ENCODE results near the gene SUSD6.

The SUSD6 gene

GRCh38 chr14:69672356-69672755 lies 61.0 kb downstream of the SUSD6 start:
- DNase-seq (ENCODE audit: low read depth), result no peak

DNA sequence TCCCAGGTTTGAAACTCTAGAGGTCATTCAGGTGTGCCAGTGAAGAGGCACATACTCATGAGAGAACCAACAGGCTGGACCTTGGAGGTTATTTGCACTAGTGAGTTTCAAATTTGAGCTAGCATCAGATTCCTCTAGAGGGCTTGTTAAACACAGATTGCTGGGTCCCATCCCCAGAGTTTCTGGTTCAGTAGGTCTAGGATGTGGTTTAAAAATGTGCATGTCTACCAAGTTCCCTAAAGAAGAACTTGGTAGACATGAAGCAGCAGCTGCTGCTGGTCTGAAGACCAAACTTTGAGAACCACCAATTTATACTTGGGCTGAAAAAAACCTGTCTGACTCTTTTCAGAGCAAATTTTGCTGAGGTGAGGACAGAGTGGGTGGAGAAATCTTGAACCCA lies 61.7 kb downstream of the SUSD6 start:
- no peak for DNase-seq (ENCODE audit: low read depth)

- no peak for DNase-seq (ENCODE audit: low read depth)
Observed at GRCh38 chr14:69673578-69674305, 62.3 kb downstream of the SUSD6 start.

DNA sequence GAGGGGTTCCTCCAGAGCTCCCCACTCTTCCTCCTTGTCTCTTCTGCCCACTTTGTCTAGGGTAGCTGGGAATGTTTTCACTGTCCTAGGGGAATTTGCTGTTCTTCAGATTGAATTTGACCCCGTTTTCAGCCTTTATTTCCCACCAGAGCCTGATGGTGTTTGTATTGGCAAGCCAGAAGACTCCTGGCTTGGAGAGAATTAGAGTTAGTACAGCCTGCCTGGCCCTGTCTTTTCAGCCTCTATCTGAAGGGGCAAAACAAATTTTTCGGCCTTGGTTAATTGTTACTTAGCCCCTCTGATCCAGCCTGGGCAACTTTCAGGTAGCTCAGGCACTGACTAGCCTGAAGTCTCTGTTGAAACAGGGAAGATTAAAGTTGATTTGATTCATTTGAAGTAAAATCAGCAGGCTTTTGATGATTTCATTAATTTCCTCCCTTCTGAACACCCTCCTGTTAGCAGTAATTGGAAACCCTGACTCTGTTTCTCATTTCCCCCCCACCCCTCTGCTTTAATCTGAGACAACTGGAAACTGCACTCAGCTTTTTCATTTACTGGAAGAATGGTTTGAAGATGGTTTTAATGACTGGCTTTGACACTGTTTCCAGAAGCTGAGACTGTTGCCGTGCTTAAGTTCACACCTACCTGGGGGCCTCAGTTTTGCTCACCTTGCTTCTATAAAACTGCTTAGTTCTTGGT lies 63.3 kb downstream of the SUSD6 start:
- DNase-seq (ENCODE audit: low read depth), result no peak

GRCh38 chr14:69675245-69675583 lies 63.8 kb downstream of the SUSD6 start:
- DNase-seq (ENCODE audit: low read depth), result no peak

DNA sequence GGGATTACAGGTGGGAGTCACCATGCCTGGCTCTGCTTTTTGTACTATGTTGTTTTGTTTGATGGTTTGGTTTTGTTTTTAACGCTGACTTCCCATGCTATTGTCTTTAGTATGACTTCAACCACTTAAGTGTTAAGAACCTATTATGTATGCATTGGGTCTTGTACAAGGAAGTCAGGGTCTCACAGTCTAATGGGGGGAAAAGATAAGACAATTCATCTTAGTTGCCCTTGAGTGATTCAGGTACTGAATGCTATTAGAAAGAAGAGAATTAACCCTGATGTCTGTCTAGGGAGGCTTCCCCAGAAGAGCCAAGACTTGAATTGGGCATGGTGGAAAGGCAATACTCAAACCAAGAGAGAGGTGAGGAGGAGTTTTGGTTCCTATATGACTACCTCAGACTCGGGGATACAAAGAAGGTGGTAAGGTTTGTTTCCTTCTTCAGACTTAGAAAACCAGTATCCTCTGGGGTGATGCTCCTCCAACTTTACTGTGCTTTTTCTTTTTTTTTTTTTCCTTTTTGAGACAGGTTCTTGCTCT lies 64.6 kb downstream of the SUSD6 start:
- DNase-seq (ENCODE audit: low read depth), result no peak

DNA sequence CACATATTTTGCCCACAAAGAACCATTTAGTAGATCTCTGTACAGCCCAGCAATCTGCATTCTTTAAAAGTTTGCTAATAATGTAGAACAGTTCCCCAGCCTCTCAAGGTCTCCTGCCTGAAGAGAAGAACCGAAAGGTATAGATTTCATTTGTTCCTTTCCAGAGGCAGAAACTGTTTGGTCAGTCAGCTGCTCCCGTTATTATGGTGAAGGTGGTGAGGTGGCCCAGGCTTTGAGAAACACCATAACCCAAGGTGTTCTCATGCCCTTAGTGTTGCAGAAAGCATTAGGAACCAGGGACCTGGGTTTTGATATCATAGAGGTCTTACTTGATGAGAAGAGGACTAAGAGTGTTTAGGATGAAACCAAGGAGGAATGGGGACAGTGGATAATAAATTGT lies 65.3 kb downstream of the SUSD6 start:
- no peak for DNase-seq (ENCODE audit: low read depth)

DNA sequence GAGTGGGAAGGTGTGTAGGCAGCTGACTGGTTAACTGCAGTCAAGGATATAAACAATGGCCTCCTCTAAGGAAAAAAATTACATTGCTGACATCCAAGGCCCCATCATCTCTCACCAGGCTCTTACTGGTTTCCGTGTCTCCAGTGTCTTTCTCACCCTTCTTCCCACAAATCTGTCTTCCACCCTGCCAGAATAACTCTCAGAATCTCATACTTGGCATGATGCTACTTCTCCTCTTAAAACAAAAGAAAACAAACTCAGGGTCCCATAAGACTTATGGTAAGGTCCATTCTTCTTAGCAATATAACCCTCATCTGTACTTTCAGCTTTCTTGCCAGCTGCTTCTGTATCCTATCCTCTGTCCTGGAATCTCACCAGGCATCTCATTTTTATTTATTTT lies 68.9 kb downstream of the SUSD6 start:
- no peak for DNase-seq (ENCODE audit: low read depth)

DNA sequence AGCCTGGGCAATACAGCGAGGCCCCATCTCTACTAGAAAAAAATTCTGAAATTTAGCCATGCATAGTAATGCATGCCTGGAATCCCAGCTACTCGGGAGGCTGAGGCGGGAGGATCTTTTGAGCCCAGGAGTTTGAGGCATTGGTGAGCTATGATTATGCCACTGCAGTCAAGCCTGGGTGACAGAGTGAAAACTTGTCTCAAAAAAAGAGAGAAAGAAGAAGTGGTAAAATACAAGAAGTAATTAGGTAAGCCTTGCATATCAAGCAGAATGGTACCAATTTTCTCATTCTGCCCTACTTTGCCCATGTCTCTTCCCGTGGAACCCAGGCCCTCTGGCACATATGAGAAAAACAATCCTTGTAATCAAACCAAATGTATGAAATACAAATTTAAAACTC lies 70.7 kb downstream of the SUSD6 start:
- DNase-seq (ENCODE audit: low read depth), result no peak

DNA sequence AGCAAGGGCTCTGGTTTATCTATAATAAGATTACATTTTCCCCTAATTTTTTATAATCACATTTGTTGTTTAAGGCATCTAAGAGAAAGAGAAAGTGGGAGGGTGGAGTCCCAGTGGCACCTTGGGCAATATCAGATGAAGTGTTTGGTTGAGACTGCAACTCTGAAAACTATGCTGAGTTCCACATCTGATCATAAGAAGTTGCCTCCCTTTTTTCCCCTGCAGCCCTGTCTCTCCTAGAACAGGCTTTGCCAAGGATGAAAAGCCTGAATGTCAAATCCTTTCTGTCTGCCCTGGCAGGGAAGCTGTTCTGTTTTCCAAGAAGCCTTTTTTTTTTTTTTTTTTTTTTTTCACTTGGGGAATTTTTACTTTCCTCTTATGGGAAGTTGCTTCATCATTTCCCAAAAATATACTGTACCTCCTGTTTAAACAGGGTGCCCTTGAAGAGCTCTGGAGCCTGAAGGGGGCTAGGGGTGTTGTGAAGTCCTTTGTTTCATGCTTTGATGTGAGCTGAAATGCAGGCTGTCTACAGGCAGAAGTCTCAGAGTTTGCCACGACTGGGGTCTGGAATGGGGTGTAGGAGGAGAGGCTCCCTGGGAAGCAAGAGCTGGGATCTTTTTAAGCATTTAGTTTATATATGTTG lies 71.3 kb downstream of the SUSD6 start:
- no peak for DNase-seq (ENCODE audit: low read depth)

- no peak for DNase-seq (ENCODE audit: low read depth)
Observed at GRCh38 chr14:69683971-69684370, 72.6 kb downstream of the SUSD6 start.

- no peak for DNase-seq (ENCODE audit: low read depth)
Observed at GRCh38 chr14:69684461-69685217, 73.2 kb downstream of the SUSD6 start.

GRCh38 chr14:69685218-69685616 lies 73.8 kb downstream of the SUSD6 start:
- DNase-seq (ENCODE audit: low read depth), result peak; percentile 55

DNA sequence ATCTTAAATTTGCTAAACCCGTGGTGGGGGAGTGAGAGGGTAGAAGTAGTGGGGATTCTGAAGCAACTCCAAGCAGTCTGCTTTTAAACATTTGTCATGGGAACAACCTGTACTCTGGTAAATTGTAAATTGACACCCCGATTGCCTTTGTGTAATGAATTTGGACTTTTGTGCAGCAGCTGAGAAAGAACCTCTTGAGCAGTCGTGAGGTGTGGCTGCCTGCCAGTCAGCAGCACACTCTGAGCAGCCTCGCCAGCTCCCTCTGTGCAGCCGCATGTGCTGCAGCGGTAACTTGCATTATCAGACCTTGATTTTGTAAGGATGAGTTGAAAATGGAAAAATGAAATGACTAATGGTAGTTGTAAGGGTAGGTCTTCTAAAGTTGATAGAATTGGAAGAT lies 74.3 kb downstream of the SUSD6 start:
- no peak for DNase-seq (ENCODE audit: low read depth)

GRCh38 chr14:69687606-69688298 lies 76.4 kb downstream of the SUSD6 start:
- no peak for DNase-seq (ENCODE audit: low read depth)

DNA sequence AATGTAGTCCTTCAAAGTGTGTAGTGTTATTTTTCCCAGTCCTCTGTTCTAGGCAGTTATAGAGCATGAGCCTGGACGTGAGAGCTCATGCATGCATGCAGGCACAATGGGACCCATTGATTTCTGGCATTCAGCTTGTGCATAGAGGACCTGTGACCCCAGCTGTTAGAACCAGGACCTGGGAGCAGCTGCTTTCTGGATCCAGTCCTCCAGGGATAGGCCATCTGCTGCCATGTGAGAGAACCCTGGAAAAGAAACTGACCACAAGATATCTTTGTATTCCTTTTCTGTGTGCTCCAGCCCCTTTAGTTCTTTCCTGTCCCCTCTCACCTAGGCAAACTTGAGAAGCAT lies 76.9 kb downstream of the SUSD6 start:
- DNase-seq (ENCODE audit: low read depth), result no peak

DNA sequence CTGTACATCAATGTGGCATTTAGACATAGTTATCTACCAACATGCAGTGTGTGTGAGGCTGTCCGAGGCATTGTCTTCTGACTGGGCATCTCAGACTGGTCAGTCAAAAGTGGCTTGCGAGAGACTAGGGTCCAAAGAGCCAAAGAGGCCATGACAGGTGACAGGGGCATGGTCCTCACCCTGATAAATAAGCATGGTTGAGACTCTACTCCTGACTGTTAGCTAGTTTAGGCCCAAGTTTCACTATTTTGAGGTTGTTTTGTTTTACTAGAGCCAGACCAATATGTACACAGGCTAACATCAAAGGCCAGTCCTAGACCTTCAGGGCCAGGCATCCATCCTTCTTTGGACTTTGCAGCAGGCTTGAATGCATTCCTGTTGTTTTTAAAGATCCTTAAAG lies 78.6 kb downstream of the SUSD6 start:
- no peak for DNase-seq (ENCODE audit: low read depth)

DNA sequence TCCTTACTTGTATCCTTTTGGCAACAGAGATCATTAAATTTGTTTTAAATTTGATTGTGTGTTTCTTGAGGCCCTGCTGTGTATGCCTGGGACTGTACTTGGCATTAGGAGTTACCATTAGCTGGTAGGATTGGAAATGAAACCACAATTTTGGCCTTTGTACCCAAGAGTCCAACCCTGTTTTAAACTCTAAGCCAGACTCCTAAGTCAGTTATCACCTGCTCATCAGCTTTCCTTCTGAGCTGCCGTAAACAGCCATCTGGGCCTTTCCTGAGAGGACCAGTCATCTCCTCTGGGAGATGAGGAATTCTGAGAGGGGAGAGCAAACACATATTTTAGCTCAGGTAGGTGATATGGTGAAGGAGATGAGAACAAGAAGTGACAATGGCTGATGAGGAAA lies 81.2 kb downstream of the SUSD6 start:
- no peak for DNase-seq (ENCODE audit: low read depth)

GRCh38 chr14:69693145-69693544 lies 81.7 kb downstream of the SUSD6 start:
- DNase-seq (ENCODE audit: low read depth), result no peak

DNA sequence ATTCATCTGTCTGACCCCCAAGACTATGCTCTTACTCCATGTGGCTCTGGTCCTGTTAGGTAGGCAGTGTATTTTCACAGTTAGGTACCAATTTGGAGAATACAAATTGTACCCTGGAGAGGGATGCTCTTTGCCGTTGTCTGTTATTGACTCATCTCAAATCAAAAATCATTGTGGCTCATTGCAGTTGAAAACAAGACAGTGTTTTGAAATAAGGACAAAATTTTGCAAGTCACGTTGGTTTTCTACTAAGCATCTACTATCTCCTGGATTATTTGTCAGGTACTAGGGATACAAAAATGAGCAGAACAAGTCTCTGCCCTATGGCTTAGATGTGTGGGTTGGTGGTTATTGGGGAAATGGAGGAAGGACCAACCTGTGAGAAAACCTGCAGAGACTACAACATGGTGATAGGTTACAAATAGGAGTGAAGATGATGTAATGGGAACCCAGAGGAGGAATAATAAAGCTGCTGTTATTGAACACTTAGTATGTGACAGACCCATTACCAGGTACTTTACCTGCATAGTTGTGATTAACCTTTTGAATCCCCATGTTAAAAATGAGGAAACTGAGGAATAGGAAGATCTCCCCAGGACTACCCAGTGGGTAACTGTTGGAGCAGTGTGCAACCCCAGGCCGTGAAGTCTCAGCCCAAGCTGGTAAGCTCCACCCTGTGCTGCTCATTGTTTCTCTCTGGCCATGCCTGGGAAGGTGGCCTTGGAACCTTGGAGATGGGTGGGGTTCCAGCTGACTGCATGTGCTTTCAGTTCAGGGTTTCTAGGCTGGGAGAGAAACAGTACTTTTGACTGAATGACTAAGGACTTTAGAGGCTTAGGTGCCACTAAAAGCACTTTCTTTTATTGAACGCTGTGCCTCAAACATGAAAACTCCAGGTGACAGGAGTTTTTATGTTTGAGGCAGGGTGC lies 82.7 kb downstream of the SUSD6 start:
- DNase-seq (ENCODE audit: low read depth), result no peak

GRCh38 chr14:69694730-69695281 lies 83.4 kb downstream of the SUSD6 start:
- no peak for DNase-seq (ENCODE audit: low read depth)

All from activated T-cell treated with anti-CD3 and anti-CD28 coated beads for 48 hours (primary cell).